Activated naive CD4-positive, alpha-beta T cell treated with anti-CD3 and anti-CD28 coated beads for 36 hours (primary cell): ENCODE data around the gene NHERF2. TPM values are rescaled to one million over a fixed set of nuclear protein-coding genes. Genes with fewer than 3 reads are reported as not detected.

Source experiments
- CTCF ChIA-PET: fragments of 350-600 bp; sonication (Branson Sonifier 250); formaldehyde crosslinking; loops from one replicate; lab custom pipeline; 2021; ENCODE audit warnings: antibody characterized with exemption; lab: Charles Lee
- DNase-seq: peaks from one replicate; pipeline ENCODE4 v3.0.0-alpha.2; 2020
- H3K27ac Mint-ChIP-seq: one replicate; pipeline ENCODE4 v1.8.0; 2021; ENCODE audit warnings: mild to moderate bottlenecking, mixed read lengths
- H3K27me3 Mint-ChIP-seq: one replicate; pipeline ENCODE4 v1.8.0; 2021; ENCODE audit warnings: low read depth, mixed read lengths
- H3K36me3 Mint-ChIP-seq: one replicate; pipeline ENCODE4 v1.8.0; 2021; ENCODE audit warnings: low read depth, mixed read lengths
- H3K4me1 Mint-ChIP-seq: one replicate; pipeline ENCODE4 v1.8.0; 2021; ENCODE audit warnings: low read depth, mixed read lengths
- H3K4me3 Mint-ChIP-seq: one replicate; pipeline ENCODE4 v1.8.0; 2021; ENCODE audit warnings: mild to moderate bottlenecking, moderate library complexity, mixed read lengths
- H3K9me3 Mint-ChIP-seq: one replicate; pipeline ENCODE4 v1.8.0; 2021; ENCODE audit warnings: mixed read lengths
- intact Hi-C: fragments of 100-400 bp; cut with micrococcal nuclease; formaldehyde crosslinking; loops from one replicate; pipeline ENCODE4 v1.15.1; 2023
- total RNA-seq, 2 experiments: library from RNA; stranded (reverse); gene quantifications; one replicate each; pipeline ENCODE4 v1.2.3, GENCODE V29; 2021

Gene NHERF2
- total RNA-seq, 2 experiments from 2014 or later: 1.5 to 2.1 TPM

DNA sequence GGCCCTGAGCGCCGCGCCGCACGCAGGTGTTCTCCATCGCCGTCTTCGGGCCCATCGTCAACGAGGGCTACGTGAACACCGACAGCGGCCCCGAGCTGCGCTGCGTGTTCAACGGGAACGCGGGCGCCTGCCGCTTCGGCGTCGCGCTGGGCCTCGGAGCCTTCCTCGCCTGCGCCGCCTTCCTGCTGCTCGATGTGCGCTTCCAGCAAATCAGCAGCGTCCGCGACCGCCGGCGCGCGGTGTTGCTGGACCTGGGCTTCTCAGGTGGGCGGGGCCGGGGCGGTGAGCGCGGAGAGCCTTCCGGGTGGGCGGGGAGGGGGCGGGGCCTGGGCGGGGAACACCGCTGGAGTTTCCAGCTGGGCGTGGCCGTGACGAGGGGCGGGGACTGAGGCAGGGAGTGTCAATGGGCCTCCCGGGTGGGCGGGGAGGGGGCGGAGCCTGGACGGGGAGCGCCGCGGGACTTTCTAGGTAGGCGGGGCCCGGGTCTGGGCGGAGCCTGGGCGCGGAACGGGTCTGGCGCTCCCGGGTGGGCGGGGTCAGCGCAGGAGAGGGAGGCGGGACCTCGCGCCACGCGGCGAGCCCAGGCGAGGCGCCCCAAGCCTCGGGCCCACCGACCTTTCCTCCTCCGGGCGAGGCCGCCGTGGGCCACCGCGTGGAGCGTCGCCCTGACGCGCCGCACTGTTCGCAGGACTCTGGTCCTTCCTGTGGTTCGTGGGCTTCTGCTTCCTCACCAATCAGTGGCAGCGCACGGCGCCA lies 34.6 kb upstream of the NHERF2 start:
- Mint-ChIP-seq H3K36me3 (peaks cover 1% of the 10 kb centered on the region), H3K4me3 (peak overlapping the region; percentile 65), H3K27me3 (peaks cover 24% of the 10 kb centered on the region), H3K9me3 (no peaks in the 10 kb centered on the region), H3K27ac (no peak overlapping the region), H3K4me1 (peaks cover 24% of the 10 kb centered on the region)
- CTCF ChIA-PET: interaction anchor here (1.5 to 5.0 kb wide), 2 partner anchors 12 to 149 kb away, joined by 5 to 36 read pairs; no protein-coding TSS in a partner anchor
- DNase-seq: peak; percentile 99
- intact Hi-C loops: loop anchor here (1.0 kb wide), 4 partner anchors 17 to 231 kb away; partner anchors contain the start of genes E4F1, MSRB1, RPS2 and ZNF598

- H3K4me3 Mint-ChIP-seq: no peak overlapping the region
- intact Hi-C loops: loop anchor here (1.0 kb wide), 4 partner anchors 16 to 230 kb away; partner anchors contain the start of genes E4F1, MSRB1, RPS2 and ZNF598
- CTCF ChIA-PET: interaction anchor here (1.5 to 5.0 kb wide), 2 partner anchors 11 to 148 kb away, joined by 5 to 36 read pairs; no protein-coding TSS in a partner anchor
- no peak overlapping the region for H3K27ac Mint-ChIP-seq
- DNase-seq: no peak
- no peaks in the 10 kb centered on the region for H3K9me3 Mint-ChIP-seq
- H3K36me3 Mint-ChIP-seq: peaks cover 1% of the 10 kb centered on the region
- H3K4me1 Mint-ChIP-seq: peaks cover 24% of the 10 kb centered on the region
- H3K27me3 Mint-ChIP-seq: peaks cover 24% of the 10 kb centered on the region
Measured at GRCh38 chr16:1992704-1993317, 33.9 kb upstream of the NHERF2 start.

GRCh38 chr16:1993731-1994131 lies 33.0 kb upstream of the NHERF2 start:
- peak; percentile 74 for DNase-seq
- peaks cover 21% of the 10 kb centered on the region for H3K27me3 Mint-ChIP-seq
- peak overlapping the region; percentile 60 for H3K27ac Mint-ChIP-seq
- H3K4me1 Mint-ChIP-seq: peaks cover 24% of the 10 kb centered on the region
- no peak overlapping the region for H3K4me3 Mint-ChIP-seq
- CTCF ChIA-PET: interaction anchor here (5.0 kb wide), 1 partner anchor 10 kb away, joined by 36 read pairs; no protein-coding TSS in a partner anchor
- intact Hi-C loops: no loop called here
- peaks cover 5% of the 10 kb centered on the region for H3K36me3 Mint-ChIP-seq
- no peaks in the 10 kb centered on the region for H3K9me3 Mint-ChIP-seq

DNA sequence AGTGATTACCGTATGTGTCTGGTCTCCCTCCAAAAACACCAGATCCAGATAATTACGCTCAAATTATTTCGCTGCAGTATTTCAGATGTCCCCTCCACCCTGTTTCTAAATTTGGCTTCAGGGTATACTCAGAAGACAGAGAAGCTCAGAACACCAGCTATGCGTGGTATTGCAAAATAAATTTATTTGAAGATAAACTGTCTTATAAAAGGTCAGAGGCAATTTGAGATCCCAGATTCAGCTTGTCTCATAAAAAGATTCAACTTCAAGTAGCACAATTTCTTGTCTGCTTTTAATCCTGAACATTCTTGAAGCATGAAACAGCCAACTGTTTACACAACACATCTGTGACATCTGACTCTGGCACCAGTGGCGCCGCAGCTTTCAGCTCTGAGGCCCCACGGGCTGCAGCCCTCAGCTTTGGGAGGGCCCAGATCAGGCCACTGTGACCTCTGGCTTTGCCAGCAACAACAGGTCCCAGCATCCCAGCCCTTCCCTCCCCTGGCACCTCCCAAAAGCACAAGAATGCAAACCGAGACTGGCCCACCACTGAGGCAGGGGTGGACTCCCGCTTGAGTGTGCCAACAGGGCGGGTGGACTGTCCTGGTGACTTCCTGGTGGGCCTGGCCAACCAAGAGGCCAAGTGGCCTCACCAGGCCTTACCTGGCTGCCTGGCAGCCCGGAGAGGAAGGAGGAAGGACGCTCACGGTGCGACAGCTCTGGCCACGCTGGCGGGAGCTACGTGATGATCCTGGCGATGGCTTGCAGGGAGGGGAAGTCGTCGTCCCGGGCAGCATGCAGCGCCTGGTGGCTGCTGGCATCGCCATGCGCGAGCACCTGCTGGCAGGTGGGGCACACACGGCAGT lies 29.0 kb upstream of the NHERF2 start:
- Mint-ChIP-seq H3K36me3 (peaks cover 14% of the 10 kb centered on the region), H3K4me1 (peaks cover 9% of the 10 kb centered on the region), H3K9me3 (no peaks in the 10 kb centered on the region), H3K4me3 (no peak overlapping the region), H3K27me3 (no peaks in the 10 kb centered on the region), H3K27ac (no peak overlapping the region)
- CTCF ChIA-PET: interaction anchor here (0.9 to 1.3 kb wide), 3 partner anchors 10 to 15 kb away, joined by 3 read pairs; no protein-coding TSS in a partner anchor
- DNase-seq: no peak
- intact Hi-C loops: no loop called here

- H3K4me1 Mint-ChIP-seq: peaks cover 8% of the 10 kb centered on the region
- intact Hi-C loops: no loop called here
- H3K4me3 Mint-ChIP-seq: no peak overlapping the region
- peaks cover 14% of the 10 kb centered on the region for H3K36me3 Mint-ChIP-seq
- no peak for DNase-seq
- CTCF ChIA-PET: interaction anchor here (0.9 kb wide), 1 partner anchor 10 kb away, joined by 3 read pairs; no protein-coding TSS in a partner anchor
- H3K27ac Mint-ChIP-seq: no peak overlapping the region
- no peaks in the 10 kb centered on the region for H3K9me3 Mint-ChIP-seq
- H3K27me3 Mint-ChIP-seq: no peaks in the 10 kb centered on the region
Measured at GRCh38 chr16:1998360-1998835, 28.3 kb upstream of the NHERF2 start.

GRCh38 chr16:1998852-1999801 lies 27.6 kb upstream of the NHERF2 start:
- H3K27me3 Mint-ChIP-seq: no peaks in the 10 kb centered on the region
- CTCF ChIA-PET: interaction anchor here (0.9 kb wide), 1 partner anchor 9 kb away, joined by 3 read pairs; no protein-coding TSS in a partner anchor
- intact Hi-C loops: no loop called here
- no peaks in the 10 kb centered on the region for H3K9me3 Mint-ChIP-seq
- no peak for DNase-seq
- no peak overlapping the region for H3K4me3 Mint-ChIP-seq
- peaks cover 2% of the 10 kb centered on the region for H3K4me1 Mint-ChIP-seq
- H3K36me3 Mint-ChIP-seq: peaks cover 14% of the 10 kb centered on the region
- no peak overlapping the region for H3K27ac Mint-ChIP-seq

DNA sequence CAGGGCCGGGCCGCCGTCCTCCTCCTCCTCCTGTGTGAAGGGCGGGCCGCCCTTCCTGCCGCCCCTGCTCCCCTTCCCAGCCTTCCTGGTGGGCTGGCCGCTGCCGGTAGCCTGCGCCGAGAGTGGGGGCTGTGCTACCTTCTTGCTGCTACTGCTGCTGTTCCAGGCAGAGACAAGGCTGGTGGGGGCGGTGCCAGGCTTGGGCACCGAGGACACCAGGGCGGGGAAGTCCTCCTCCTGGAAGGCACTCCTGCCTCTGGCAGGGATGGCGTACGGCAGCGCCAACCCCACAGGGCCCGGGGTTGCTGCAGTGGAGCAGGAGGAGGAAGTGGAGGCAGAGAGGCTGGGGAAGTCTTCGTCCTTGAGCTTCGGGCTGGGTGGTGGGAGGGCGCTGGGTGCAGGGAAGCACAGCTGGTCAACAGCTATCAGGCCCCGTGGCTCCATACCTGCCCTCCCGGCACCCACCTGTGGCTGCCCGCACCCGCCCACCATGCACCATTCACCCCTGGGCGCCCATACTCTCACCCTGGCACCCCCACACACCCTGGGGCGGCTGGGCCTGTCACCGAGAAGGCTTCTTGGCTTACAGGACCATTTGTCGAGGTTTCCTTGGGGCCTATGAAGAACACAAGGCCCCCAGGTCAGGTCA lies 26.7 kb upstream of the NHERF2 start:
- H3K27ac Mint-ChIP-seq: no peak overlapping the region

GRCh38 chr16:2001035-2001434 lies 25.7 kb upstream of the NHERF2 start:
- peaks cover 12% of the 10 kb centered on the region for H3K4me1 Mint-ChIP-seq
- no peak overlapping the region for H3K4me3 Mint-ChIP-seq
- CTCF ChIA-PET: no interaction called here
- no peak for DNase-seq
- H3K27ac Mint-ChIP-seq: no peak overlapping the region
- peaks cover 14% of the 10 kb centered on the region for H3K36me3 Mint-ChIP-seq
- intact Hi-C loops: no loop called here
- H3K27me3 Mint-ChIP-seq: no peaks in the 10 kb centered on the region
- no peaks in the 10 kb centered on the region for H3K9me3 Mint-ChIP-seq

More for the DNA sequence above, 26.7 kb upstream of the NHERF2 start:
- CTCF ChIA-PET: no interaction called here
- H3K9me3 Mint-ChIP-seq: no peaks in the 10 kb centered on the region
- H3K27me3 Mint-ChIP-seq: no peaks in the 10 kb centered on the region
- H3K4me1 Mint-ChIP-seq: peaks cover 5% of the 10 kb centered on the region
- no peak for DNase-seq
- H3K36me3 Mint-ChIP-seq: peaks cover 14% of the 10 kb centered on the region
- intact Hi-C loops: no loop called here
- no peak overlapping the region for H3K4me3 Mint-ChIP-seq

DNA sequence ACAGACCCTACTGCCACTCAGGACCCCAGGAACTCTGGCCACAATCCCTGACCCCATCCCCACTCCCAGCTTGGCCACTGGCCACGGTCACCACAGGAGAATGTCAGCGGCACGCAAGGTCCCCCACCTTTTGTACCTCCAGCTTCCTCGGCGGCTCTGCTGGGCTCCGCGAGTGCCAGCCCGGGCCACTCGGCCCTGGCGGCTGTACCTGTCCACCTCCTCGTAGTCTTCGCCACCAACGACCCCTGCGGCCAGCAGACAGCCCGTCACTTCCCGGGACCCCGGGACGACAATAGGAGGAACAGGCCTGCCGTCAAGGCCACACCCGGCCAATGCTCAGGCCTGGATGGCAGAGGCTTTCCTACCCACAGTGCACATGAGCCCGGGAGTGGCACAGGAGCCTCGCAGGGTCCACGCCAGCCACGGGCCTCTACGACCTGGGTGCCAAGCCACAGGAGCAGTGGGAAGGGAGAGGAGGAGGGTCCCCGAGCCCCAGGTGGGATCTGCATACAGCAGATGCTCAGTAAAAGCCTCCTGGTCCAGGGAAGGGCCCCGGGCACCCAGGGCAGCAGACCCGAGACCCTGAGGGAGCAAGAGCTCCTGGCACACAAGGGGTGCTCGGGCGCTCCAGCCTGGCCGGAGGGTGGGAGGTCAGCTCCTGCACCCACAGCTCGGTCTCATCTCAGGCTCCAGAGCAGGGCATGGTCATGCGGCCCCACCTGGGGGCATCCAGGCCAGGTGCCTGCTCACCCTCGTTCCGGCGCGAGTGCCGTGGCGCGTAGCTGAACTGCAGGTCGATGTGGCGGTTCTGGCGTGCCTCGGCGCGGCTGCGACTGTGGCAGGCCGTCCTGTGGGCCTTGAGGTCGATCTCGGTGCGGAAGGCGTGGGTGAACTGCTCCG lies 25.0 kb upstream of the NHERF2 start:
- intact Hi-C loops: no loop called here
- H3K4me3 Mint-ChIP-seq: no peak overlapping the region
- no peaks in the 10 kb centered on the region for H3K9me3 Mint-ChIP-seq
- H3K36me3 Mint-ChIP-seq: peaks cover 18% of the 10 kb centered on the region
- CTCF ChIA-PET: no interaction called here
- peaks cover 19% of the 10 kb centered on the region for H3K4me1 Mint-ChIP-seq
- DNase-seq: no peak
- no peaks in the 10 kb centered on the region for H3K27me3 Mint-ChIP-seq
- no peak overlapping the region for H3K27ac Mint-ChIP-seq
